SK-N-SH (cell line): ENCODE measurements around the gene CUL7.

Experiments
- CTCF ChIP-seq: fragments of 200-600 bp; sonication (generic); IDR thresholded peaks from 2 replicates; pipeline ENCODE4 v1.6.1; 2017; ENCODE audit warnings: antibody characterized with exemption, mild to moderate bottlenecking, moderate library complexity
- EP300 ChIP-seq, 2 experiments: IDR thresholded peaks; 2 replicates each; pipeline versions ENCODE4 v1.4.0 to v1.6.1; 2012; ENCODE audit warnings: borderline replicate concordance in 1 of 2, low read depth in 1 of 2, low read length in 1 of 2
- FOXM1 ChIP-seq: IDR thresholded peaks from 2 replicates; pipeline ENCODE4 v1.4.0; 2012; ENCODE audit warnings: low read depth, mild to moderate bottlenecking
- GABPA ChIP-seq: IDR thresholded peaks from 2 replicates; pipeline ENCODE4 v1.4.0; 2012; ENCODE audit warnings: low read depth, mild to moderate bottlenecking
- MEF2A ChIP-seq: IDR thresholded peaks from 2 replicates; pipeline ENCODE4 v1.4.0; 2012; ENCODE audit warnings: low read depth, borderline replicate concordance
- POLR2AphosphoS5 ChIP-seq: IDR thresholded peaks from 2 replicates; pipeline ENCODE4 v1.6.1; 2012; ENCODE audit warnings: low read depth, low read length
- REST ChIP-seq: IDR thresholded peaks from 2 replicates; pipeline ENCODE4 v1.6.1; 2012; ENCODE audit warnings: mild to moderate bottlenecking, low read depth, low read length, moderate library complexity
- SMC3 ChIP-seq: IDR thresholded peaks from 2 replicates; pipeline ENCODE4 v1.6.1; 2012; ENCODE audit warnings: low read depth, low read length, improper control_type of control experiment
- TAF1 ChIP-seq: IDR thresholded peaks from 2 replicates; pipeline ENCODE4 v1.6.1; 2012; ENCODE audit warnings: low read depth, mild to moderate bottlenecking, low read length, moderate library complexity, borderline replicate concordance
- TCF12 ChIP-seq: IDR thresholded peaks from 2 replicates; pipeline ENCODE4 v1.4.0; 2012
- USF2 ChIP-seq: fragments of 150-350 bp; IDR thresholded peaks from 2 replicates; pipeline ENCODE4 v1.6.1; 2017; ENCODE audit warnings: antibody characterized with exemption, low read length, low read depth, borderline replicate concordance

GRCh38 chr6:43095939-43096338, 42.3 kb upstream of the CUL7 start:
- no peak for TF ChIP-seq TCF12
- TF ChIP-seq TAF1: no peak
- no peak for TF ChIP-seq USF2
- TF ChIP-seq CTCF: no peak
- no peak for TF ChIP-seq GABPA
- no peak for TF ChIP-seq EP300 (IDR thresholded peaks at IDR 0.05; ENCODE audit: borderline replicate concordance in 1 of 2, low read depth in 1 of 2, low read length in 1 of 2)
- TF ChIP-seq REST: no peak
- TF ChIP-seq FOXM1: no peak
- no peak for TF ChIP-seq SMC3
- no peak for TF ChIP-seq POLR2AphosphoS5
- no peak for TF ChIP-seq MEF2A
